MM.1S (cell line): Measurements from ENCODE around the gene TRAPPC6A.

Source experiments
- CTCF ChIP-seq: fragments of 300-600 bp; sonication (generic); IDR thresholded peaks from 2 replicates; pipeline ENCODE4 v1.5.1; 2016; ENCODE audit warnings: antibody characterized with exemption, low read length, mixed read lengths
- EZH2 ChIP-seq: fragments of 300-600 bp; sonication (generic); optimal IDR thresholded peaks from 2 replicates; pipeline ENCODE3; 2017; ENCODE audit warnings: low read depth, mild to moderate bottlenecking, antibody characterized with exemption, low read length, mixed read lengths
- EZH2phosphoT487 ChIP-seq: fragments of 300-600 bp; sonication (generic); IDR thresholded peaks from 2 replicates; pipeline ENCODE4 v1.6.1; 2018; ENCODE audit warnings: antibody characterized with exemption, low read length

- TF ChIP-seq EZH2 (no peak), CTCF (no peak), EZH2phosphoT487 (no peak)
Observed at GRCh38 chr19:45217957-45218334, 39.9 kb upstream of the TRAPPC6A start.
